Activated CD4-positive, alpha-beta T cell treated with anti-CD3 and anti-CD28 coated beads for 1 hour (primary cell): Measurements from ENCODE around the gene GALNT12.

Experiments used
- DNase-seq: peaks from one replicate; pipeline ENCODE4 v3.0.0-alpha.2; 2020

GALNT12 gene

DNA sequence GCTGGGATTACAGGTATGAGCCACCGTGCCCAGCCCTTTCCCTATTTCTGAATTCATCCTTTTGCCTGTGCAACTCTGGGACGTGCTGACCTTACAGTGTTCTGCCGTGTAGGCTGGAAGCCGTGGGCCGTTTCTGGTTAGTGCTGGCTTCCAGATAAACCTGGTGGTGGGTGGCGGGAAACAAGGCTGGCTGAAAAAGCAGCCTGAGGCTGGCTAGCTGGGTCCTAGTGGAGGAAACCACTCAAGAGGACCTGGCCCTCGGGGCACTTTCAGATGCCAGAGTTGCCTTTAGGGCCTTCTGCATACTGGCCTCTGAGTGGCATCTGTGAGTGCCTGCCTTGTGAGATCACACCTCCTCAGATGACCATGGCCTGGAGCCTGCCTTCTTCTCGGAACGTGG is 26.9 kb downstream of the GALNT12 start:
- no peak for DNase-seq

DNA sequence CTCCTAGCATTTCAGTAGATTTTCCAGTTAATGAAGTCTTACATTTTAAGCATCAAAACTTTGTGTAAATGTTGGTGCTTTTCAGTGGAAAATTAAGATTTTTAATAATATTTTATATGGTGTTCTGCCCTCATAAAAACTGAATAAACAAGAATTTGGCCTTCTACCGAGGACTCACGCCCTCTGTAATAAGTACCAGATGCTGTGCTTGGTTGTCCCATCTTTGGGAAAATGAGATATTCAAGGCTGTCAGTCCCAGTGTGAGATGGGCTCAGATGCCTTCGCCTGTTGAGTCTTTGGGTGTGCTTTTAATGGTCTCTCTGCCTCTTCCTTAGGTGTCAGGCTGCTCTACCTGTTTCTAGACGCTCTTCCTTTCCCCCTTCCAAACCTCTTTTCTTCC is 28.7 kb downstream of the GALNT12 start:
- DNase-seq, result no peak

DNA sequence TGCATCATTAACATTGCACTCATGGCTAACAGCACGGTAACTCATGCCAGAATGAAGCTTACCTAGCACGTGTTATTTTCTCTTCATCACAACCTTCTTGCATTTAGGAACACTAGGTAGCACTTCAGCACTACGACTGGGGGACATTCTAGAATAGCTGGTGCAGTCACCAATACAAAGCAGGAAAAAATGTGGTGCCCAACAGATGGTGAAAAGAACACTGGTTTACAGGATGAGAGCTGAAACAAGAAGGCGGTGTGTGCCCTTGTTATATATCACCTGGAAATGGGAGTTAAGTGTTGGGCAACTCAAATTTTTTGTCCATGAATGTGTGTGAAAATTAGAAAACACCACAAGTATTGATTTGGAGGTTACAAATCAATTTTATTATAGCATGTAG is 30.0 kb downstream of the GALNT12 start:
- DNase-seq, result no peak

DNA sequence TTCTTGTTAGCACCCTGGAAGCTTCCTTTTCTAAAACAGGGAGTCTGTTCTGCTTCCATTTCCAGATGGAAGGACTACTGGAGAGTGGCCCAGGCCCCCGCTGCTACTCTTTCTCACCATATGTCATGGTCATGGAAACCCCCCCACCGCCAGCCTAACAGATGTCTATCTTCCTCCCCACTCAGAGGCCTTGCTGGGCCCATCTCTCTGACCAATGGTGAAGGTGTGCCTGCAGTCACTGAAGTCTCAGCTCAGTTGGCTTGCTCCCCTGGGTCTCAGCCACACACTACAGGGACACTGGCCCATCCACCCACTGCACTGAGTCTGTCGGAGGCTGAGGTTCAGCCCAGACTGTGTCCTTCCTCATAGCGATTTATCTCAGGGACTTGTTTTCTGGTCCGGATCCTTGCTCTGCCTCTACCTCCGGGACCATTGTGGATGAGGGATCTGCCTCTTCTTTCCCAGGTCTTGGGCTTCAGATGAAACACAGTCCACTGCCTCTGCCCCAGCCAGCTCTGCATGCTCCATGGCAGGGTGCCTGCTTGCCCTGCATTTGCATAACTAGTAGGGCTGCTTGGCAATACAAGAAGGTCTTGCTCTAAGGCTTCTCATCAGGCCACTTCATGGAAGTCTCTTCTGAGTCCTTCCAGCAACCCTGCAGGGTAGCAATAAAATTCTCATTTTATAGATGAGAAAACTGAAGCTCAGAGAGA is 30.8 kb downstream of the GALNT12 start:
- DNase-seq, result no peak

DNA sequence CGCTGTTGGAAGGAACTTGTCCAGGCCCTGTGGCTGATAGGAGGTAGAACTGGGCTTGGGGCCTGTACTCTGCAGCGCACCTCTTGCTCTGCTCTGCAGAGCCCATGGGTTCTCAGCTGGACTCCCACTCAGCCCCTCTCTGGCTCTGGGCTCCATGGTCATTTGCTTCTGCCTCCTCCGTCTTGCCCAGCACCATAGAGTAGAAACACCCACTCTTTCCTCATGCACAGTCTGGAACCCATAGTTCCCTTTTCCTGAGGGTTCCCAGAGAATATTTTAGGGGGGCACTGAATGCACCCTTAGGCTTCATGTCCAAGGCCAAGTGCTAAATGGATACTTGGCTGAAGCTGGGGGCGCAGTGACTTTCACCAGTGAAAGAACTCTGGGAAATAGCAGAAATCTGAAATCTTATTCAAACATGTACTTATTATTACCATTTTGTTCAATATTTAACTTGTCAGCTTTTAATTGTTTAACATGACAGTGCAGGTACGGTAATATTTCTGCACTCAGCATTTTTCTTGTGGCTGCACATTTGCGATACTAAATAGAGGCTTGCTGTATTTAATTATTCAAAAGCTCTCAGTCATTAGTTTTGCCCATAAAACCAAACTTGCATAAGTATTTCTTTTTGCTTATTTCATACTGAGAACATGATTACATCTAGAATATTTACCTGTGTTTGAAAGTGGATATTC is 31.5 kb downstream of the GALNT12 start:
- DNase-seq, result no peak

DNA sequence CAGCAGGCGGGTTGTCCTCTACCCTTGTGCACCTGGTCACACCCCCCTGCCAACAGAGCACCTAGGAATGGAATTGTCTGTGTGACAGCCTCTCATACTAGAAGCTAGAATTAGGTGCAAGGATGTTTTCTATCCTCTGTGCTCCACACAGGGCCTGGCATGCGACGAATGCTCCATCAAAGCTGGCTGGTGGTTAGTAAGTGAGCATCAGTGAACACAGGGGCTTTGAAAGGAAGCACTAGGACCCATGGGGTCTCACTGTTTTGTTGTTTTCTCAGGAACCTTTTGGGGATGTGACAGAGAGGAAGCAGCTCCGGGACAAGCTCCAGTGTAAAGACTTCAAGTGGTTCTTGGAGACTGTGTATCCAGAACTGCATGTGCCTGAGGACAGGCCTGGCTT is 32.3 kb downstream of the GALNT12 start:
- no peak for DNase-seq

DNA sequence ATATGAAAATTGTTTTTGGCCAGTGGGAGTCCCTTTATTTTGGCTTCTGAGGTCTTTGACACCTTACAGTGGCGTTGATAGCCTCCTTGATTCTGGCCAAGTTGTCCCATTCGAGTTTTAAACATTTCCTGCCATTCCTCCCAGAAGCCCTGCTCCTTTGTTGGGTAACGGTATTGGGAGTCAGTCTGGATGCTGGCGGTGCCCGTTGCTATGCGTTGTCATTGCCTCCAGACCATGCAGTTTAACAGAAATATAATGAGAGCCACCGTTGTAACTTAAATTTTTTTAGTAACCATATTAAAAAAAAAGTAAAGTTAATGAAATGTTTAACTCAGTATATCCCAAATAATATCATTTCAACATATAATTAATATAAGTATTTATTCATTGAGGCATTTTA is 35.0 kb downstream of the GALNT12 start:
- DNase-seq, result no peak

DNA sequence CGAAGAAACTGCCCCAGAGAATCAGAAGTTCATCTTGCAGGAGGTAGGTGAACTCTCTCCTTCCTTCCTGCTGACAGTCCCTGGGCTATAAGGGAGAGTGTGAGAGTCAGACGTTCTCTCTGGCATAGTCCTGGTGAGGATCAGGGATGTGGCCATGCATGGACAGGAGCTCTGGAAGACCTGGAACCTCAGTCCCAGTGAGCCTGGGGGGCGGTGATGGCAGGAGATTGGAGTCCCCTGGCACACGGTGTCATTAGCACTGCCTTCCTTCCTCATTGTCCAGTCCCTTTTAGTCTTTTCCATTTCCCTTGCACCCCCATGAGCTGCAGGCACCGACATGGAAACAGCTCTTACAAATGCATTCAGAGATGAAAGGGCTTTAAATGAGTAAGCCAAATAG is 38.6 kb downstream of the GALNT12 start:
- DNase-seq, result no peak

DNA sequence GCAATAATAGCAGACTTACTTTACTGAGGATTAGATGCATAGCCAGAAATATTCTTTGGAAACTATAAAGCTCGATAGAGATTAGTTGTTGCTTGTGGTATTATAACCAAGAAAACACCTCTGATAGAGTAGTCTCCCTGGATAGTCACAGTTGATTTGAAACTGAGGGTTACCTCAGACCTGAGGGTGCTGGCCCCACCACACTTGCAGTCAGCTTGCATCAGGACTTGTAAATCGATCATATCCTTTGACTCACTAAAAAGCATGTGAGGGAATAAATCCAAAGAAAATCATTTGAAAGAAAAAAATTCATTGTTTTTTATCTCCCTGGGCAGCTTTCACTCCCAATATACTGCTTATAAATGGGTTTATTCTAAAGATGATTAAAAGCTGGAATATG is 39.4 kb downstream of the GALNT12 start:
- no peak for DNase-seq

DNA sequence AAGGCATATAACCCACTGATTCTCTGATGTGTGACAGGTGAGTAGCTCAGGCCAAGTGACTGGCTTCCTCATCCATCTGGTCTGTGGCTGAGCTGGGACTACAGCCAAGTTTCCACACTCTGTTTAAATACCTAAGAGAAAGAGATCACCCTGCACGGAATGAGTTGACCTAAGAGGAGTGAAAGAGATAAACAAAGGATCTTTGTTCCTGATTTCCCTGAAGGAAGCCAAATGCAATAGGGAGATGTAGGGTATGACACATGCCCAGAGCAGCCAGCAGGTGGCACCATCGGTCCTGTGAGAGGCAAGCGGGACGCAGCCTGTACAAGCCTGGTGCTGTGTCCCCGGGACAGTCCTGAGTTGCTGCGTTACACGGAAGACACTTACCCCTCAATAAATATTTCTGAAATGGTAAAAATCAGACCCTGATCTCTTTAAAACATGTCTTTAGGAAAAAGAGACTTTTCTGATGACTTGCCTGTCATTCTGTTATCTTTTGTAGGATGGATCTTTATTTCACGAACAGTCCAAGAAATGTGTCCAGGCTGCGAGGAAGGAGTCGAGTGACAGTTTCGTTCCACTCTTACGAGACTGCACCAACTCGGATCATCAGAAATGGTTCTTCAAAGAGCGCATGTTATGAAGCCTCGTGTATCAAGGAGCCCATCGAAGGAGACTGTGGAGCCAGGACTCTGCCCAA is 41.1 kb downstream of the GALNT12 start:
- DNase-seq, result peak; percentile 56

DNA sequence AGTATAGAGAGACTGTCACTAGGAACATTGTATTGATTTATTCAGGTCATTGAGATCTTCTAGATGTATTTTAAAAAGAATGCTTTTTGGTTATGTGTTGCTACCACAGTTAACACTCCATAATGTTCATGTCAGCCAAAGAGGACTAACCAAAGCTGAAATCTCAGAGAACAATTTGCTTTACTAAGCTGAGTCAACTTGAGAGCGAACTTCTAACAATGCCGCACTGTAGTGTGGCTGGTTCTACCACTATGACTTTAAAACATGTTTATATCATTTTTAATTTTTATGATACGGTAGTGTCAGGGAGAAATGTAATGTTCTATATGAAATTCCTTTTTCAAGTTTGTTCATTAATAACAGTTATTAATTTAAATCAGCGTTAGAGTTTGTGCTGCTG is 42.1 kb downstream of the GALNT12 start:
- no peak for DNase-seq

DNA sequence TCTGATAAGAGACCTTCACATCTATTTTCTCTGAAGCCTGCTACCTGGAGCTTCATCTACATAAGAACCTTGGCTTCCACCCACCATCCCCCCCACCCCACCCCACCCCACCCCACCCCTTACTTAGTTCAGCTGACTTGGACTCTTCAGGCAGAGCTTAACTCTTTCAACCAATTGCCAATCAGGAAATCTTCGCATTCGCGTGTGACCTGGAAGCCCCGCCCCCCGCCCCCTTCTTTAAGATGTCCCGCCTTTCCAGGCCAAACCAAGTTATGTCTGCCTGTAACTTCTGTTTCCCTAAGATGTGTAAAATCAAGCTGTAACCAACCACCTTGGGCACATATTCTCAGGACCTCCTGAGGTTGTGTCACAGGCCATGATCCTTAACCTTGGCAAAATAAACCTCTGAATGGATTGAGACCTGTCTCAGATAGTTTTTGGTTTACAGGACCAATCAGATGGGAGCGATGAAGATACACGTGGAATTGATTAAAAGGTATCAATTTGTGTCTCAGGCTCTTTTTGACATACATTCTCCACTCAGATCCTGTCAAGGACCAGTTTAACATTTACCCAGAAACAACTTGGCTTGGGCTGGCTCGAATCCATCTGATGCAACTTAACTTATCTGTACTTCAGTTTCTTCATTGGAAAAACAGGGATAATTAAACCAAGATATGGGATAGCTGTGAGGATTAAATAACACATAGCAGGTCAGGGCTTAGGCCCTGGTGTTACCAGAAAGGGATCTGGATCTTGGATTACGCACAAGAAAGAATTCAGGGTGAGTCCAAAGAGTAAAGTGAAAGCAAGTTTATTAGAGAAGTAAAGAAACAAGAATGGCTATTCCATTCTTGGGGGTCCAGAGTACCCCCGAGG is 43.6 kb downstream of the GALNT12 start:
- no peak for DNase-seq

DNA sequence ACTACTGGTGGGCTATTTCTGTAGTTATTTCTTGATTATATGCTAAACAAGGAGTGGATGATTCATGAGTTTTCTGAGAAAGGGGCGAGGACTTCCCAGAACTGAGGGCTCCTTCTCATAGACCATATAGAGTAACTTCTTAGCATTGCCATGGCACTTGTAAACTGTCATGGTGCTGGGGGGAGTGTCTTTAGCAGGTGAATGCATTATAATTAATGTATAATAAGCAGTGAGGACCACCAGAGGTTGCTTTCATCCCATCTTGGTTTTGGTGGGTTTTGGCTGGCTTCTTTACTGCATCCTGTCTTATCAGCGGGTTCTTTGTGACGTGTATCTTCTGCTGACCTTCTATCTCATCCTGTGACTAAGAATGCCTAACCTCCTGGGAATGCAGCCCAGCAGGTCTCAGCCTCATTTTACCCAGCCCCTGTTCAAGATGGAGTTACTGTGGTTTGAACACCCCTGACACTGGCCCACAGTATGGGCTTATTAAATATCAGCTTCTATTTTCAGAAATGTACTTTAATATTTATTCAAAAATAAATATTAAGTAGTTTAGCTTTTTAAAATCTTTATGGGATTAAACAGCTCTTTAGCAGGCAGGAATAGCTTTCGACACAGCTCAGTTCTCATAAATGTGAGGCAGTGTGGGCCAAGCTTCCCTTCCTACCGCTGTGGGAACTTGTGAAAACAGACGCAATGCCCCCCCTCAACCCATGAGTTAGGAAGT is 44.4 kb downstream of the GALNT12 start:
- no peak for DNase-seq

DNA sequence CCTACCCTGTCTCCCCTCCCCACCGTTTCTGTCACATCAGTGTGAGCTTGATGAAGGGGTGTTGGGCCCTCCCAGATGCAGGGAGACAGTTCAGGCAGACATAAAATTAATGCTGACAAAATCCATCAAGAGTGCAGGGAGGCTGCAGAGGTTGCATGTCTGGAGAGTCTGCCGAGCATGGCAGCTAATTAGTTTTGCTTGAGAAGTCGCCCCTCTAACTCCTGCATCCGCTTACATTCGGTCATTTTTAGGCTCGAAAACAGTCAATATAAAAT is 44.9 kb downstream of the GALNT12 start:
- DNase-seq, result no peak

DNA sequence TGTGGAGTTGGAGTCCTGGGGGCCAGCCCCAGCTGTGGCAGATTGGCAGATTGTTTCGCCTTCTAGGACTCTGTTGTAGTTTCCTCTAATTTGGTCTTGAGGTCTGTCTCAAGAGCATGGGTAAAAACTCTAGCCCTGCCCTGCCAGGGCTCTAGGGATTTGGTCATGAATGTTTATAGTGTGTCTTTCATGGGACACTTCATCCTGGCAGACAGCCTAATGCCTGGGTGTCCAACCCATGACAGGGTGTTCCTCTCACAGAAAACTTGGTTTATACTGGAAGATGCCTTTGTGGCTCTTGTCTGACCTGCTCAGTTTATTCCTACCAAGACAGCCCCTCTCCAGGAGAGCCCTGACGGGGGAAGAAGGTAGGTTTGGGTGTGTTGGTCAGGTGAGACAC is 45.5 kb downstream of the GALNT12 start:
- no peak for DNase-seq

DNA sequence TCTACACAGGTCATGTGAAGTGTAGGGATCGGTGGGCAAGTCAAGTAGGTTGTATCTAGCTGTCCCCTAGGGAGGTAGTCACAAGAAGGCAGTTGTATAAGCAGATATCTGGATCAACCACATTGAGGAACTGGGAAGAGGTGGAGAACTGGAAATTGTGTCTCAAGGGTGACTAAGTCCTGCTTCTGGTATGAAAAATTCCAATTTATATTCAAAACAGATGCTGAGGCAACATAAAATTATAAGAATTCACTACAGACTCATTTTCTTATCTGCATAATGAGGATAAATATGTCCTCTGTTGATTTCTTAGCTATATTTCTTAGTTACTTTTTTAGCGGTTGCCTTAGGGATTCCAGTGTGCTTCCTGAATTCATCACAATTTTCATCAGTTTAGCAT is 46.8 kb downstream of the GALNT12 start:
- no peak for DNase-seq

DNA sequence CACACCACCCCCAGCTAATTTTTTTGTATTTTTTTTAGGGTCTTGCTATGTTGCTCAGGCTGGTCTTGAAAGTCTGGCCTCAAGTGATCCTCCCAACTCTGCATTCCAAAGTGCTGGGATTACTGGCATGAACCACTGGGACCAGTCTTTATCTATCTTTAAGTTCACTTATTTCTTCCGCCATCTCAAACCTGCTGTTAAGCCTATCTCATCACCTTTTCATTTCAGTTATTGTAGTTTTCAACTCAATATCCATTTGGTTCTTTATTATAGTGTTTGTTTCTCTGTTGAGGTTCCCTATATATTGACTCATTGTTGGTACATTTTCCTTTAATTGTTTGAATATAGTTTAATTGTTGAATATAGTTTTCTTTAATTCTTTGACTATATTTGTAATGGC is 48.1 kb downstream of the GALNT12 start:
- DNase-seq, result no peak

DNA sequence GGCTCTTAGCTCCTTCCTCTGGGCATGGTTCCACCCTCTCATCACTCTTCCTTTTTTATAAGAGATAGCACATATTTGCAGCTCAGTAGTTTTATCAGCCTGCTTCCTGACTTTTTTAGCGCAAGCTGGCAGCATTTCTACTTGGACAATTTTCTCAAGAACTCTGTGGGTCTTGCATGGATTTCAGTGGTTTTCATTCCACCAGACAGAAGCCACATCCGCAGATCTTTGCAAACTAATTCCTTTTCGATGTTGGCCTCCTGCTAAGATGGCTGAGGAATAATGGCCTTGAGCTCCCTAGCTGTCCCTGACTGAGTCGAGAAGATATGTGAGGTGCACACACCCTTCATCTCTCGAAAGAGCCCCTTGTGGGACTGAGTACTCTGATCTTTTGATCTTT is 49.5 kb downstream of the GALNT12 start:
- DNase-seq, result no peak

DNA sequence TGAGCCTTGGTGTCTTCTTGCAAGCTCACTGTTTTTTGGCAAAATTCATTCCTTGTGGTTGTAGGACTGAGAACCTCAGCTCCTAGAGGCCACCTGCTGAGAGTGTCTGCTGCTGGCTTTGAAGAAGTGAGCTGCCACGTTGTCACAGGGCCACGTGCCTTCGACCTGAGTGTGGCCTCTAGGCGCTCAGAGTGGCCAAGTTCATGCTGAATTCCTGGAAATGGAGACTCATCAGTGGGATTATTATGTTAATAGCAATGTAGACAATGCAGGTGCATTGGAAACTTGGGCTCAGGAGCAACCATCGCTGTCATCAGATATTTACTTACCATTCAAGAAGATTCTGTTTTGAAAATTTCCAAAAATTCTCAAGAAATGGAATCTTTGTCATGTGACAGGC is 52.5 kb downstream of the GALNT12 start:
- DNase-seq, result no peak

DNA sequence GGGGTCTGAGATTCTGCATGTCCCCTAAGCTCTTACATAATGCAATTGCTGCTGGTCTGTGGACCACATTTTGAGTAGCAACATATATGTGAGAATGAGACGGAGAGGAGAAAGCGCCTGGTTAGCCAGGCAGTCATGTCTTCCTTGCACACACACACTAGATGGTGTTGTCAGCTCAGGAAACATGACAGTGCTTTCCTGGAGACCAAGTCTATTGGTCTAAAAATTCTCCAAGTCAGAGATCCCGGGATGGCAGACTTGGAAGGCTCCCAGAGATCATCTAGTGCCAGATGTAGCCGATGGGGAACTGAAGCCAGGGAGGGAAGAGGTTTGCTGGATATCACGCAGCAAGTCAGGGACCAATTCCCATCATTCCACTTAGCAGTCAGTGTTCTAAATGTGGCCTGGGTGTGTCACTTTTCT is 53.4 kb downstream of the GALNT12 start:
- no peak for DNase-seq

DNA sequence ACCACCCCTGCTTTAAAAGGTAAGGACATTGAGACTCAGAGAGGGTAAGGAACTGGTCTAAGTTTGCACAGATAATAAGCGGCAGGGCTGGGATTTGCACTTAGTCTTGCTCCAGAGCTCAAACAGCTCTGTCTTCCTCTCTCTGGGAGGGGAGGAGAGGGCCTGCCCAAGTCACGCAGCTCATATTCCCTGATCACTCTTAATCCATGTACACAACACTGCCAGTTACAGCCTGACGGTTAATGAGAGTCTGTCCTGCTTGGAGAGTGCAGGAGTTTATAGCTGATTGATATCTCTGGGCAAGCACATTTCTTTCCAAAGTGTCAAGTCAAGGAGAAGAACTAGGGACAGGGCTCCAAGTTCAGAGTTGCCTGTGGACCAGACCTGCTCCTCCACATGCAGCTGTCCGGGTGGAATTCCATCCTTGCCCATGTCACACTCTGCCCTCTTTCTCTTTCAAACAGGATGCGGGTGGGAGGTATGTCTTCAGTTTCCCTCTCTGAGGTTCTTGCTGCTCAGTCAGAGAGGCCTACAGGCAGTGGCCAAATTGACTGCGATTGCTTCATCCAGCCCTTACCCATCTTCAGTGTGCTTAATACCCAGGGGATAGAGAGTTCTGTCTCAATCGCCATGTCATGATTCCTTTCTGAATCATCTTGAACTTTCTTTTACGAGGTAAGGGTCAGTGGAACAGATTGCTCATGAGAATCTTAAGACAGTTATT is 54.5 kb downstream of the GALNT12 start:
- no peak for DNase-seq

DNA sequence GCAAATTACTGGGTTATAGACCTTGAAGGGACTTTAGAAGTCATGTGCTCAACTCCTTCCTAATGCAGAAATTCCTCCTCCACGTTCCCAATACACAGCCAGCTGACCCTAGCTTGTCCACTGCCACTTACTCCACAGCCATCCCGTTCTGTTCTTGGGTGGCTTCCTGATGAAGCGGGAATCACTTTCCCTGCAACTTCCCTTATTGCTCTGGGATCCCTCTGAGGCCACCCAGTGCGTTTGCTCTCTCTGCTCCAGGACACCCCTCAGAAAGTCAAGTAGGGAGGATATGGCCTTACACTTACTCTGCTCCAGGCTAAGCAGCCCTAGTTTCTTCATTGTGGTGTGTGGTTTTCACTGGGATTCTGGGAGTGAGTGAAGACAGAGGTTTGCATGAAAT is 55.5 kb downstream of the GALNT12 start:
- no peak for DNase-seq
